Trophoblast cell (in vitro differentiated cells and primary cell): ENCODE results near the gene MRPL40.

ENCODE experiments used
- DNase-seq, 2 donors: peaks; one replicate each; pipeline ENCODE4 v3.0.0-alpha.2; 2016
- H2AFZ ChIP-seq: 2 replicates; pipeline ENCODE4 v1.6.1; 2013; ENCODE audit warnings: low read length, moderate library complexity, mild to moderate bottlenecking; ENCODE audit not compliant: insufficient read depth, poor library complexity
- H2AK5ac ChIP-seq: 2 replicates; pipeline ENCODE4 v1.6.1; 2013; ENCODE audit warnings: mild to moderate bottlenecking, low read length
- H2BK120ac ChIP-seq: 2 replicates; pipeline ENCODE4 v1.6.1; 2013; ENCODE audit warnings: low read length, mild to moderate bottlenecking, moderate library complexity; ENCODE audit not compliant: insufficient read depth, poor library complexity
- H2BK12ac ChIP-seq: 2 replicates; pipeline ENCODE4 v1.6.1; 2013; ENCODE audit warnings: mild to moderate bottlenecking, low read length, moderate library complexity
- H2BK5ac ChIP-seq: 2 replicates; pipeline ENCODE4 v1.6.1; 2013; ENCODE audit warnings: low read length, low read depth, moderate library complexity, mild to moderate bottlenecking; ENCODE audit not compliant: poor library complexity
- H3K14ac ChIP-seq: 2 replicates; pipeline ENCODE4 v1.6.1; 2013; ENCODE audit warnings: mild to moderate bottlenecking, low read length
- H3K18ac ChIP-seq: 2 replicates; pipeline ENCODE4 v1.6.1; 2013; ENCODE audit warnings: mild to moderate bottlenecking, low read length
- H3K23ac ChIP-seq: 2 replicates; pipeline ENCODE4 v1.6.1; 2013; ENCODE audit warnings: low read length
- H3K27ac ChIP-seq: 2 replicates; pipeline ENCODE4 v1.5.1; 2013; ENCODE audit warnings: low read depth, mild to moderate bottlenecking, inconsistent platforms, low read length, moderate library complexity
- H3K27me3 ChIP-seq: 2 replicates; pipeline ENCODE4 v1.6.1; 2013; ENCODE audit warnings: inconsistent platforms, mild to moderate bottlenecking, low read length, moderate library complexity; ENCODE audit not compliant: insufficient read depth
- H3K36me3 ChIP-seq, 2 experiments: 1 replicate in 1 of 2; 2 replicates in 1 of 2; pipeline ENCODE4 v1.6.1; 2013; ENCODE audit warnings: low read length in 2 of 2, mild to moderate bottlenecking in 2 of 2, moderate library complexity in 1 of 2; ENCODE audit not compliant: insufficient read depth in 2 of 2, control insufficient read depth in 1 of 2
- H3K4ac ChIP-seq: 2 replicates; pipeline ENCODE4 v1.6.1; 2013; ENCODE audit warnings: low read depth, mild to moderate bottlenecking, low read length, moderate library complexity
- H3K4me1 ChIP-seq, 2 experiments: 1 replicate in 1 of 2; 2 replicates in 1 of 2; pipeline ENCODE4 v1.6.1; 2013; ENCODE audit warnings: low read length in 2 of 2, mild to moderate bottlenecking in 2 of 2, moderate library complexity in 1 of 2; ENCODE audit not compliant: insufficient read depth in 2 of 2, control insufficient read depth in 1 of 2
- H3K4me2 ChIP-seq: 2 replicates; pipeline ENCODE4 v1.6.1; 2013; ENCODE audit warnings: inconsistent platforms, mild to moderate bottlenecking, low read length, moderate library complexity
- H3K4me3 ChIP-seq: 2 replicates; pipeline ENCODE4 v1.5.1; 2013; ENCODE audit warnings: mild to moderate bottlenecking, low read depth, low read length, inconsistent platforms
- H3K79me1 ChIP-seq: one replicate; pipeline ENCODE4 v1.6.1; 2013; ENCODE audit warnings: low read length
- H3K79me2 ChIP-seq: 2 replicates; pipeline ENCODE4 v1.6.1; 2013; ENCODE audit warnings: low read length, mild to moderate bottlenecking; ENCODE audit not compliant: control insufficient read depth, insufficient read depth, poor library complexity
- H3K9ac ChIP-seq: 2 replicates; pipeline ENCODE4 v1.6.1; 2013; ENCODE audit warnings: mild to moderate bottlenecking, low read length
- H3K9me3 ChIP-seq: 2 replicates; pipeline ENCODE4 v1.6.1; 2013; ENCODE audit warnings: low read depth, mild to moderate bottlenecking, control low read depth, inconsistent platforms, low read length; ENCODE audit not compliant: insufficient read depth
- H4K12ac ChIP-seq: 2 replicates; pipeline ENCODE4 v1.6.1; 2013; ENCODE audit warnings: low read depth, mild to moderate bottlenecking, low read length, moderate library complexity
- H4K8ac ChIP-seq: 2 replicates; pipeline ENCODE4 v1.6.1; 2013; ENCODE audit warnings: low read depth, mild to moderate bottlenecking, low read length, moderate library complexity
- H4K91ac ChIP-seq: one replicate; pipeline ENCODE4 v1.6.1; 2013; ENCODE audit warnings: low read depth, mild to moderate bottlenecking, low read length, moderate library complexity
- WGBS: extraction: QIAGEN DNeasy Blood & Tissue Kit; methylation state at CpG from one replicate; pipeline ENCODE4 v1.1.7; 2013; ENCODE audit warnings: missing lambda C conversion rate; ENCODE audit not compliant: insufficient read length, insufficient coverage; ENCODE audit errors: extremely low coverage; 5-methylcytosine and 5-hydroxymethylcytosine counted together

Gene MRPL40

GRCh38 chr22:19455033-19455432 is 22.7 kb downstream of the MRPL40 start:
- Histone ChIP-seq H3K9me3 (peaks cover 3% of the 10 kb centered on the region), H4K91ac (no peak overlapping the region), H3K79me1 (no peaks in the 10 kb centered on the region), H4K8ac (no peak overlapping the region), H2AK5ac (no peak overlapping the region), H2BK5ac (no peak overlapping the region), H3K4ac (no peak overlapping the region), H3K18ac (no peak overlapping the region), H3K36me3 (peaks cover 52 to 73% of the 10 kb centered on the region in 2 experiments), H2BK12ac (no peak overlapping the region), H3K23ac (no peak overlapping the region), H3K27ac (no peak overlapping the region), H2BK120ac (no peak overlapping the region), H4K12ac (no peak overlapping the region), H3K79me2 (no peaks in the 10 kb centered on the region), H3K4me2 (no peak overlapping the region), H3K4me3 (no peak overlapping the region), H3K4me1 (peaks cover 0 to 4% of the 10 kb centered on the region in 2 experiments), H3K14ac (no peak overlapping the region), H3K9ac (no peak overlapping the region), H3K27me3 (no peaks in the 10 kb centered on the region), H2AFZ (no peak overlapping the region)
- WGBS = no CpG with 5 or more reads among the region's 2 CpGs
- no peak for DNase-seq

- Histone ChIP-seq H3K79me1 (no peaks in the 10 kb centered on the region), H2BK5ac (no peak overlapping the region)
- WGBS = no CpG with 5 or more reads among the region's 4 CpGs
Observed at GRCh38 chr22:19455585-19456370, 23.4 kb downstream of the MRPL40 start.

GRCh38 chr22:19456541-19456940 is 24.2 kb downstream of the MRPL40 start:
- Histone ChIP-seq H3K4me3 (no peak overlapping the region), H3K9ac (no peak overlapping the region), H4K12ac (no peak overlapping the region), H2BK5ac (no peak overlapping the region), H3K79me1 (no peaks in the 10 kb centered on the region), H3K27ac (no peak overlapping the region), H3K79me2 (no peaks in the 10 kb centered on the region), H3K14ac (no peak overlapping the region), H2BK12ac (no peak overlapping the region), H2AK5ac (no peak overlapping the region), H3K4me1 (peaks cover 0 to 4% of the 10 kb centered on the region in 2 experiments), H3K36me3 (peaks cover 56 to 70% of the 10 kb centered on the region in 2 experiments), H3K4ac (no peak overlapping the region), H3K4me2 (no peak overlapping the region), H3K23ac (no peak overlapping the region), H3K9me3 (peaks cover 3% of the 10 kb centered on the region), H4K8ac (no peak overlapping the region), H2AFZ (no peak overlapping the region), H3K27me3 (no peaks in the 10 kb centered on the region), H2BK120ac (no peak overlapping the region), H4K91ac (no peak overlapping the region), H3K18ac (no peak overlapping the region)
- no CpG with 5 or more reads among the region's 10 CpGs for WGBS
- DNase-seq = no peak

More at GRCh38 chr22:19455585-19456370, 23.4 kb downstream of the MRPL40 start:
- H3K36me3 ChIP-seq = peaks cover 56 to 71% of the 10 kb centered on the region in 2 experiments
- H3K14ac ChIP-seq = no peak overlapping the region
- H3K4me1 ChIP-seq = peaks cover 0 to 4% of the 10 kb centered on the region in 2 experiments
- no peak overlapping the region for H4K8ac ChIP-seq
- no peaks in the 10 kb centered on the region for H3K79me2 ChIP-seq
- no peak overlapping the region for H2BK12ac ChIP-seq
- peaks cover 3% of the 10 kb centered on the region for H3K9me3 ChIP-seq
- no peak overlapping the region for H4K12ac ChIP-seq
- H2BK120ac ChIP-seq = no peak overlapping the region
- no peak overlapping the region for H3K18ac ChIP-seq
- no peak for DNase-seq
- no peak overlapping the region for H3K23ac ChIP-seq
- H3K27ac ChIP-seq = no peak overlapping the region
- no peak overlapping the region for H3K4me2 ChIP-seq
- H3K4ac ChIP-seq = no peak overlapping the region
- no peak overlapping the region for H2AFZ ChIP-seq
- H3K27me3 ChIP-seq = no peaks in the 10 kb centered on the region
- no peak overlapping the region for H2AK5ac ChIP-seq
- no peak overlapping the region for H3K4me3 ChIP-seq
- no peak overlapping the region for H3K9ac ChIP-seq
- no peak overlapping the region for H4K91ac ChIP-seq

- H4K8ac ChIP-seq = no peak overlapping the region
- no peak overlapping the region for H3K4ac ChIP-seq
- no peak overlapping the region for H3K23ac ChIP-seq
- no peak overlapping the region for H2BK12ac ChIP-seq
- no peak overlapping the region for H2AK5ac ChIP-seq
- no peak overlapping the region for H4K91ac ChIP-seq
- no CpG with 5 or more reads among the region's 8 CpGs for WGBS
- no peak overlapping the region for H3K18ac ChIP-seq
- H3K36me3 ChIP-seq = peaks cover 56 to 62% of the 10 kb centered on the region in 2 experiments
- no peak overlapping the region for H3K27ac ChIP-seq
- H3K4me2 ChIP-seq = no peak overlapping the region
- H3K79me2 ChIP-seq = no peaks in the 10 kb centered on the region
- H3K14ac ChIP-seq = no peak overlapping the region
- no peak overlapping the region for H2AFZ ChIP-seq
- H3K4me3 ChIP-seq = no peak overlapping the region
- no peaks in the 10 kb centered on the region for H3K27me3 ChIP-seq
- no peak overlapping the region for H3K9ac ChIP-seq
- H2BK5ac ChIP-seq = no peak overlapping the region
- H3K4me1 ChIP-seq = peaks cover 0 to 4% of the 10 kb centered on the region in 2 experiments
- H3K9me3 ChIP-seq = peaks cover 3% of the 10 kb centered on the region
- H4K12ac ChIP-seq = no peak overlapping the region
- no peak for DNase-seq
- H3K79me1 ChIP-seq = no peaks in the 10 kb centered on the region
- H2BK120ac ChIP-seq = no peak overlapping the region
Observed at GRCh38 chr22:19457828-19458428, 25.6 kb downstream of the MRPL40 start.
